Stimulated activated naive CD4-positive, alpha-beta T cell treated with Interleukin-2 at 50 U/mL for 16 hours (primary cell): Measurements from ENCODE around the gene TBCEL.
"Not testable (repeated sequence)": the region's sequence is repeated elsewhere in the genome, so short reads cannot be mapped to it uniquely, and the experiment has no call there.

Experiments
- DNase-seq: peaks from one replicate; lab custom pipeline; 2025; lab: John Stamatoyannopoulos, UW

TBCEL gene

GRCh38 chr11:121029153-121029552, 5.3 kb downstream of the TBCEL start:
- DNase-seq, result no peak

GRCh38 chr11:121029813-121030445, 6.0 kb downstream of the TBCEL start:
- no peak for DNase-seq

GRCh38 chr11:121031167-121031566, 7.3 kb downstream of the TBCEL start:
- no peak for DNase-seq

GRCh38 chr11:121031648-121032047, 7.7 kb downstream of the TBCEL start:
- DNase-seq, result not testable (repeated sequence)

GRCh38 chr11:121032546-121032945, 8.6 kb downstream of the TBCEL start:
- no peak for DNase-seq

- DNase-seq, result no peak
Observed at GRCh38 chr11:121033635-121034034, 9.7 kb downstream of the TBCEL start.

- DNase-seq, result no peak
Observed at GRCh38 chr11:121035169-121035755, 11.4 kb downstream of the TBCEL start.

- DNase-seq, result no peak
Observed at GRCh38 chr11:121035780-121036179, 11.9 kb downstream of the TBCEL start.

GRCh38 chr11:121037016-121037415, 13.1 kb downstream of the TBCEL start:
- DNase-seq, result no peak

GRCh38 chr11:121038648-121039409, 14.9 kb downstream of the TBCEL start:
- DNase-seq, result no peak

- DNase-seq, result no peak
Observed at GRCh38 chr11:121039971-121040613, 16.2 kb downstream of the TBCEL start.

GRCh38 chr11:121040614-121041002, 16.7 kb downstream of the TBCEL start:
- no peak for DNase-seq

- DNase-seq, result no peak
Observed at GRCh38 chr11:121041072-121041471, 17.2 kb downstream of the TBCEL start.

GRCh38 chr11:121042296-121042695, 18.4 kb downstream of the TBCEL start:
- DNase-seq, result no peak

GRCh38 chr11:121047926-121048325, 24.0 kb downstream of the TBCEL start:
- DNase-seq, result no peak

GRCh38 chr11:121048464-121049233, 24.7 kb downstream of the TBCEL start:
- no peak for DNase-seq

- DNase-seq, result no peak
Observed at GRCh38 chr11:121053244-121053643, 29.3 kb downstream of the TBCEL start.

GRCh38 chr11:121054266-121054665, 30.4 kb downstream of the TBCEL start:
- no peak for DNase-seq

GRCh38 chr11:121055076-121055475, 31.2 kb downstream of the TBCEL start:
- no peak for DNase-seq

- DNase-seq, result no peak
Observed at GRCh38 chr11:121057922-121058321, 34.0 kb downstream of the TBCEL start.

GRCh38 chr11:121058941-121059340, 35.0 kb downstream of the TBCEL start:
- no peak for DNase-seq

GRCh38 chr11:121059605-121060004, 35.7 kb downstream of the TBCEL start:
- DNase-seq, result no peak
